HG03108 (cell line): ENCODE measurements around the gene DDX5.
"Not testable (repeated sequence)": the region's sequence is repeated elsewhere in the genome, so short reads cannot be mapped to it uniquely, and the experiment has no call there.

ENCODE experiments used
- ATAC-seq: cut with Tn5 transposase; IDR thresholded peaks from one replicate; pipeline ENCODE4 v1.9.1; 2021; ENCODE audit warnings: moderate library complexity; ENCODE audit not compliant: unreplicated experiment

DDX5 gene

DNA sequence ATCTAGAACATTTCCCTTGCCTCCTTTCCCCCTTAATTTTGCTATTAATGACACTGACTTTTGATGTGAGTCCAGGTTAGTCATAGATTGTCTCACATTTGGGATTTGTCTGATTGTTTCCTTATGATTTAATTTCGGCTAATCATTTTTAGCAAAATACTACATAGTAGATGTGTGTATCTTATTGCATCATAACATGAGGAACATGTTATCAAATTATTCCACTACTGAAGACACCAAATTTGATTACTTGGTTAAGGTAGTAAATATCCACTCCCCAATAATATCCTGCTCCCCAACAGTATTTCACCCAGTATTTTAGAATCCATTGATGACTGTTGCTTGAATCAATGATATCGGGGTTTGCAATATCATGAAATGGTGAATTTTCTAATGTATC, 12.0 kb downstream of the DDX5 start:
- ATAC-seq: no peak

DNA sequence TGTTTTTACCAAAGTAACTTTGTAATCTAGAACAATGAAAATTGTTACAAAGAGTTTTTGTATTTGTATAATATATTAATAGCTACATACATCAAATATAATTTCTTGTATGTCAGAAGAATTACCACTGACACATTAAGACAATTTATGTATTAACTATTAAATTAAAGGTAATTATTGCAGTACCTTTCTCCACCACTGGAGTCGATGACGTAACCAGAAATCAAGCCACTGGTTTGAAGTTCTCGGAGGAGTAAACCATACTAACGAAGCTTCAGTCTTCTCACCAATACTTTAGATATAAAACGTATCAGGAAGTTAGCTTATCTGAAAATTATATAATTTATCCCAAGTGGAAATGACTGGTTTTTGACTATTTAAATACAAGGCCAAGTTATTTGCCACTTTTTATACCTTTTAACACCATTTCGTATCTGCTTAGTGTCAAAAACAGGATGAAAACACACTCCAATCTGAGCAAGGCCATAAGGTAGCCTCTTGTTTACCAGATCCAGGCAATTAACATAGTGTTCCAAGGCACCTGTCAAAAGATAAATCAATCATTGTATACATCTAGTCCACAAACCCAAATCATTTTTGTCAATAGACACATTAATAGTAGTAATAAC, 13.5 kb downstream of the DDX5 start:
- ATAC-seq: no peak

DNA sequence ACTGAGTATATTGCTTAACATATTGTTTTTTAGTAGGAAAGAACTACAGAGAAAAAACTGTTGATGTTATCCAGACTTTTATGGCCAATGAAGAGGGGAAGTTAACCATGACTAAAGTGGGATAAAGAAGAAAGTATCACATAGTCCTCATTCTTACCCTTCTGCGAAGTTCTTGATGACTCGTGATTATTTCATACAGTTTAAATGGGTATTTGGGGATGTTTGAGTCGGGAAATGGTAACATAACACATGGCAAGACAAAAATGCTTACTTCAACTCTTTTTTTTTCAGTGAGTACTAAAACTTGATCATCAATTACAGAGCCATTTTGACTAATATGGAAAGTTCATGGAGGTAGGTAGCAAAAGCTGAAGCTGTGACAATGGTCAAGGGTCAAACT, 14.1 kb downstream of the DDX5 start:
- ATAC-seq: no peak

DNA sequence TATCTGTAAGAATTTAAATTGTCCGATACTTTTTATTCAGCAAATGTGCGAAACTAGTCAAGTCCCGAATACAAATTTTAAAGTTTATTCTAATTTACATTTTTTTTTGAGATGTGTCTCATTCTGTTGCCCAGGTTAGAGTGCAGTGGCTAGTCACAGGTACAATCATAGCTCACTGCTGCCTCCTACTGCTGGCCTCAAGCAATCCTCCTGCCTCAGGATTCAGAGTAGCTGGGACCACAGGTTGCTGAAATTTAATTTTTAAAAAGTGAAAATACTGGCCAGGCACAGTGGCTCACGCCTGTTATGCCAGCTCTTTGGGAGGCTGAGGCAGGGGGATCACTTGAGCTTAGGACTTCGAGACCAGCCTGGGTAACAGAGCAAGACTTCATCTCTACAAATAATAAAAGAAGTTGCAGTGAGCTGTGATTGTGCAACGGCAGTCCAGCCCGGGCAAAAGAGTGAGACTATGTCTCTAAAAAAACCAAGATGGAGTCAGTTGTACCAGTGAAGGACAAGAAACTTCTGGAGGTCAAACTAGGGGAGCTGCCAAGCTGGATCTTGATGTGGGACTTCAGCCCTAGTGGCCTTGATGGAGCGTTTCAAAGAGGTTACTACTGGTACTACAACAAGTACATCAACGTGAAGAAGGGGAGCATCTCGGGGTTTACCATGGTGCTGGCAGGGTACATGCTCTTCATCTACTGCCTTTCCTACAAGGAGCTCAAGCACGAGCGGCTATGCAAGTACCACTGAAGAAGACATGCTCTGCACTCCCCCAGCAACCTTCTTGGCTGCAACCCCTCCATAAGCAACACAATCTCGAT, 14.8 kb downstream of the DDX5 start:
- ATAC-seq: no peak

DNA sequence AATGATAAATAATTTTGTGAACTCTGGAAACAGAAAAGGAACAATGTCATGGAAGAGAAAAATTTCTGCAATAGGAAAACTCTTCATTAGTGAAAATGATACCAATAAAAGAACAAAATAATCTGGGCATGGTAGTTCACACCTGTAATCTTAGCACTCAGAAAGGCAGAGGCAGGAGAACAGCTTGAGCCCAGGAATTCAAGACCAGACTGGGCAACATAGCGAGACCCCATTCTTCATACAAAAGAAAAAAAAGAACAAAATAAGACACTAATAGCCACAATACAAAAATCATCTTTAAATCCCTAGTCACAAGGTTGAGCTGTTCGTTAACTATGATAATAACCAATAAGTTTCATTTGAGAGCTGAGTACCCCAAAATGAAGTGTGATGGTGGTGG, 17.8 kb downstream of the DDX5 start:
- ATAC-seq: no peak

DNA sequence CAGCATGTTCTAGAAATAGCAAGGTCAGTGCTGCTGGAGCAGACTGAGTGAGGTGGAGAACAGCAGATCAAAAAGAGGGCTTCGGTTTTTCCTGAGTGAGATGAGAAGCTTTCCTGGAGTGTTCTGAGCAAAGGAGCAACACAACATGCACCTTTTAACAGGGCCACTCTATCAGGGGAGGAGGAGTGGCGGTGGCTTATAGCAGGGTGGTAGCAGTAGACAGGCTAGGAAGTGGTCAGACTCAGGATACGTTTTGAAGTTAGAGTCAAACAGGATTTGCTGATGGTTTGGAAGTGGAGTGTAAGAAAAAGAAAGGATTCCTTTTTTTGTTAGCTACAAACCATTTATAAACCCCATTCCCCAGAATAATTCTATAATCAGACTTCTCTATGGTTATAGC, 21.7 kb downstream of the DDX5 start:
- no peak for ATAC-seq

DNA sequence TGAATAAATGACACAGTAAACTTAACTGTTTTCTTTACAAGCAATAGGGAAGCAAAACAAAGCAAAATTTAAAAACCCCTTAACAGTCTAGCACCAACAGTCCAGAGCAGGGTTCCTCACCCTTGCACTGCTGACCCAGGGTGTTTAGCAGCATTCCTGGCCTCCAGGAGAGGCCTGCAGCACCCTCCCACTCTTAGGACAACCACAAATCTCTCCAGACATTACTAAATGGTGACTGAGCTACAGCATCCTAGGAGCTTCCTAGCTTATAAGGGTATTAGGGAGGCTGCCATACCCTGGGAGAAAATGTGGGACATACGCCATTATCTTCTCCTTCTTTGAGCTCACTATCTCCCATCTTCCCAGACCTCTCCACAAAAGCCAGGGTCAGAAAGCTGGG, 25.1 kb downstream of the DDX5 start:
- ATAC-seq: no peak

DNA sequence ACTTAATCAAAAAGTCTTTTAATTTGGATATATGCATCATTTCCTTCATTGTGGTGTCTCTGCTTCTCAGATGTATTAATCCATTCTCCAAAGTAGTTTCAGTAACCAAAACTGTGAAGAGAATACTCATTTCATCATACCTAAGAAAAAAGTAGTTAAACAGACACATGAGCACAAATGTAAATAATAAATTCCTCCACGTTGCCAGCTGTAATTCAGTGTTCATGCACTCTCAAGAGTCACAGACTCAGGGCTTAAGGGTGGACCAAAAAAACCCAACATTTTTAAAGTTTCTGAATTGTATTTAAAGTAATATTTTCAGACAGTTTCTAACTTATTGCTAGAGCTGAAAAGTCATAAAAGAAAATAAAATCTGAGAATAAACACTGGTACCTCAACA, 28.2 kb downstream of the DDX5 start:
- no peak for ATAC-seq

DNA sequence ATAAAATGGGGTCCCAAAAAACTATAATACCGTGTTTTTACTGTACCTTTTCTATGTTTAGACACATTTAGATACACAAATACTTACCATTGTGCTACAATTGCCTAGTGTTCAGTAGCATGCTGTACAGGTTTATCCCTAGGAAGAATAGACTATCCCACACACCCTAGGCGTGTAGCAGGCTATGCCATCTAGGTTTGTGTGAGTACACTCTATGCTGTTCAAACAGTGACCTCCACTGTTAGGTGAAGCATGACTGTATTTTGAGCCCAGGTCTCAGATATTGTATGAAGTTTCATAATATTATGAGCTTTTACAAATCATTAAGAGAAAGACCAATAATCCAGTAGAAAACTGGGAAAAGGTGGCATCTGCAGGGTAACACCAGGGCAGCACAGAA, 33.5 kb downstream of the DDX5 start:
- no peak for ATAC-seq

DNA sequence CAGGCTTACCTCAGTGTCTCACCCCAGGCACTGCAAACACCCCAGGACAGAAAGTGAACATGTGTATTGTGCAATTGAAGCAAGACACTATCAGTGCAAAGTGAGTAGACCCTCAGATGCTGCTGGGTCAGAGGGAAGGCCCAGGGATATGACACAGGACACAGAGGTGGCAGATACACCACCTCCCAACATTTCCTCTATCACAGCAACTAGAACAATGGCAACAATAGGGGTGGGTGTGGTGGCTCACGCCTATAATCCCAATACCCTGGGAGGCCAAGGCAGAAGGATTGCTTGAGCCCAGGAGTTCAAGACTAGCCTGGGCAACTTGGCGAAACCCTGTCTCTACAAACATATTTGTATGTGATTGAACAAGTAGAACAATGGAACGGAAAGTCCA, 34.6 kb downstream of the DDX5 start:
- no peak for ATAC-seq

DNA sequence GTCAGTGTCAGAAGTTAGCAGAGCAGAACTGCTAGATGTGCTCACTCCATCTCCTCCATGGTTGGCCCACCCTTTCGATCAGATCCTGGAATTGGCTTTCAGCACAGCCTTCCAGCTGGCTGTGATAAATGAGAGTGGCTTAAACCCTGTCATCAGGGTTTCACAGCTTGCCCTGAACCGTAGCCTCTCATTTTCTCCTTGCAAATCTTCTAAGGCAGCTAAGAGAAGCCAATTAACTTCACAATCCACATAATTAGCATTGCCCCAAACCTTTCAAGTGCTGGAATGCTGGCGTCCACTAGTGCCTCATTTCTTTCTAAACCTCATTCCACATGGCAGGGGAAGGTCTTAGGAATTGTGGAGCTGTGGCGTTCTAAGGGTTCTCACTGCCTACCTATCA, 35.5 kb downstream of the DDX5 start:
- ATAC-seq: no peak

DNA sequence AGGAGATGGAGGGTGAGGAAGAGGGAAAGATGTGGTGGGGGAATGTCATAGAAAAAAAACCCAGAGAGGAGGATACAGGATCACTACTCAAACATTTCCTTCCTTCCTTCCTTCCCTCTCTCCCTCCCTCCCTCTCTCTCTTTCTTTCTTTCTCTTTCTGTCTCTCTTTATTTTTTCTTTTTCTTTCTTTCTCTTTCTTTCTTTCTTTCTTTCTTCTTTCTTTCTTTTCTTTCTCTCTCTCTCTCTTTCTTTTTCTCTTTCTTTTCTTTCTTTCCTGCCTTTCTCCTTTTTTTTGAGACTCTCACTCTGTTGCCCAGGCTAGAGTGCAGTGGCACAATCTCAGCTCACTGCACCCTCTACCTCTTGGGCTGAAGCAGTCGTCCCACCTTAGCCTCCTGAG, 39.3 kb downstream of the DDX5 start:
- ATAC-seq: not testable (repeated sequence)

DNA sequence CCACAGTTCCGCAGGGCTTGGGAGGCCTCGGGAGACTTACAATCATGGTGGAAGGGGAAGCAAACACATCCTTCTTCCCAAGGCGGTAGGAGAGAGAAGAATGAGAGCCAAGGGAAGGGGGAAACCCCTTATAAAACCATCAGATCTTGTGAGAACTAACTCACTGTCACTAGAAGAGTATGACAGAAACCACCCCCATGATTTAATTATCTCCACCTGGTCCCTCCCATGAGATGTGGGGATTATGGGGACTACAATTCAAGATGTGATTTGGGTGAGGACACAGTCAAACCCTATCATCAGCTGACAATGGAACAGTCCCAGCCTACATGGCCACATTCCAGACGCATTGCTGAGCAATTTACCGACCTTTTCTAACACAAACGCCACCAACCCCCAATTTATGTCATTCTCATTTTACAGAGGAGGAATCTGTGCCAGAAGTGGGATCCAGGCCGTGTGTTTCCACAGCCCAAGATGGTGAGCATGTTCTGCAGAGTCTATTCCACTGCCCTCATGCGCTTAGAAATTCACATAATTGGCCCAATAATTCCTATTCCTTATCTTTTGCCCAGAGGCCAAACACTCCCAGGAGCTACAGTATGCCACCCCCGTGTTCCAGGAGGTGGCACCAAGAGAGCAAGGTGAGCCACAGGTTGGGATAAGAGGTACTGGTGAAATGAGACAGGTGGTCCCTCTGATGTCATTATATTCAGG, 39.9 kb downstream of the DDX5 start:
- ATAC-seq: no peak

DNA sequence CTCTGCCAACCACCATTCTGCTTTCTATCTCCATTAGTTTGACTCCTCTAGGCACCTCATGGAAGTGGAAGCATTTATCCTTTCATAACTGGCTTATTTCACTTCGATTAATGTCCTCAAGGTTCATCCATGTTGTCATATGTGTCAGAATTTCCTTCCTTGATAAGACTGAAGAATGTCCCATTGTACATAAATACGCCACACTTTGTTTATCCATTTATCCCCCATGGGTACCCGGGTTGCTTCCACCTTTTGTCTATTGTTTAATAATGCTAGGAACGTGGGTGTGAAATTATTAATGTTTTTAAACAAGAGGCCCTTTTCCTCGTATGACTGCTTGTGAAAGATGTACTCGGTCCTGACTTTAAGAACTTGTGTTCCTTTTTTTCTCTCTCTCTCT, 44.3 kb downstream of the DDX5 start:
- no peak for ATAC-seq

DNA sequence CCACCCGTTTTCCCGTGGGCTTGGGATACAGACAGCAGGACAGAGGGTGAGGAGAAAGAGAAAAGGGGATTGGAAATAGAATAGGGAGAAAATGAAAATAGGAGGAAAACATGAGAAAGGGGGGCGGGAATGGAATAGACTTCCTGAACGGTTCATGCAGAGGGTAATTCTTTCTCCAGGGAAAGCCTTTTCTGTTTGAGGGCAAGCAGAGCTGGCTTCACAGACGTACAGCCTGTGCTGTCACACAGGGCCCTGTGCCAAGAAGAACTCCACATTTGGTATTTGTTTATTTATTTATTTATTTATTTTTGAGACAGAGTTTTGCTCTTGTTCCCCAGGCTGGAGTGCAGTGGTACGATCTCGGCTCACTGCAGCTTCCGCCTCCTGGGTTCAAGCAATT, 45.1 kb downstream of the DDX5 start:
- no peak for ATAC-seq

DNA sequence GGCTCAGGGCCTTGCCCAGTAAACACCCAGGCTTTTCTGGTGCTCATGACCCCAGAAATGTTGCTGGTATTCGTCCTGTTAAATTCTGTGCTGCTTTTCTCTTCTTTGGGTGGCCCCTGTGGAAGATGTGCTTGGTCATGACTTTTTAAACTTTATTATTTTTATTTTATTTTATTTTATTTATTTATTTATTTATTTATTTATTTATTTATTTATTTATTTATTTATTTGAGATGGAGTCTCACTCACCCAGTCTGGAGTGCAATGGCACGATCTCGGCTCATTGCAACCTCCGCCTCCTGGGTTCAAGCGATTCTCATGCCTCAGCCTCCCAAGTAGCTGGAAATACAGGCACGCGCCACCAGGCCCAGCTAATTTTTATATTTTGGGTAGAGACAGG, 46.3 kb downstream of the DDX5 start:
- ATAC-seq: not testable (repeated sequence)

DNA sequence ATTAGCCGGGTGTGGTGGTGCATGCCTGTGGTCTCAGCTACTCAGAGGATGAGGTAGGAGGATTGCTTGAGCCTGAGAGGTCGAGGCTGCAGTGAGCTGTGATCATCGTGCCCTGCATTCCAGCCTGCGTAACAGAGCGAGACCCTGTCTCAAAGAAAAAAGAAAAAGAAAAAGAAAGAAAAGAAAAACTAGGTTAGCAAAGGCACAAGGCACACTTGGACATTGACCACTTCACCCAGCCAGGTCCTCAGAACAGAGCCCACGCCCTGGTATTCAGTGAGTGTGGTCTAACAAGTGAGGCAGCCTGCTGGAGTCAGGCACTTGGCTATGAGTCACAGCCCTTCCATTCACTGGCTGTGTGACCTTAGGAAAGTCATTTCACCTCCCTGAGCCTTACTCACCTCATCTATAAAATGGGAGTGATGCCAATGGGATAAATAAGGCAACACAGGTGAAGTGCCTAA, 46.8 kb downstream of the DDX5 start:
- ATAC-seq: no peak

DNA sequence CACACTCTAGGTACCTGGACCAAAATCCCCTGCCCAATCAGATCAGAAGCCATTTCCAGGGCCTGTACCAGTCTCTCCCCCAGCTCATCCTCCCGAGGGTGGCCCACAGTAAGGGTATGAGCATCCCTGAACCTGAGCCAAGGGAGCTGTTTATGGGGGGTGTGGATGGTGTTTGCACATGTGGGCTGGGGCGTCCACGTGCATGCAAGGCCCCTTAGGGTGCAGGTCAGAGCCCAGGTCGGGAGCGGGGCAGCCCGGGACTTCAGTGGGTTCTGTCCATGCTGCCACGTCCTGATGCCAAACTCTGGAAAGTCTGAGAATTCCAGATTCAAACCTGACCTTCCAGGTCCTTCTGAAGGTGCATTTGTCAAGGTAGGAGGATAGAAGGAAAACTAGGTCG, 47.3 kb downstream of the DDX5 start:
- no peak for ATAC-seq

DNA sequence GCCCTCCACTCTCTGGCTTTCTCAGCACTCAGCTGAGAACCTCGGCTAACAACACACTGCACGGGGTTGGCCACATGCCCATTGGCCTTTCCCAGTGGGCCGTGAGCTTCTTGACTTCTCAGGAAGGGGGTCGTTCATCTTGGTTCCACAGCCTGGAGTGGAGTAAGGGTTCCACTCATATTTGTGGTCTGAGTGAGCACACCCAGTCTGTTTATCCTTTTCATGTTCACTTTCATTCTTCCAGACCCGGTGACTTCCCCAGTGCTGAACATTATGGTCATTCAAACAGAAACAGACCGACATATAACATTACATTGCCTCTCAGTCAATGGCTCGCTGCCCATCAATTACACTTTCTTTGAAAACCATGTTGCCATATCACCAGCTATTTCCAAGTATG, 48.9 kb downstream of the DDX5 start:
- ATAC-seq: no peak

DNA sequence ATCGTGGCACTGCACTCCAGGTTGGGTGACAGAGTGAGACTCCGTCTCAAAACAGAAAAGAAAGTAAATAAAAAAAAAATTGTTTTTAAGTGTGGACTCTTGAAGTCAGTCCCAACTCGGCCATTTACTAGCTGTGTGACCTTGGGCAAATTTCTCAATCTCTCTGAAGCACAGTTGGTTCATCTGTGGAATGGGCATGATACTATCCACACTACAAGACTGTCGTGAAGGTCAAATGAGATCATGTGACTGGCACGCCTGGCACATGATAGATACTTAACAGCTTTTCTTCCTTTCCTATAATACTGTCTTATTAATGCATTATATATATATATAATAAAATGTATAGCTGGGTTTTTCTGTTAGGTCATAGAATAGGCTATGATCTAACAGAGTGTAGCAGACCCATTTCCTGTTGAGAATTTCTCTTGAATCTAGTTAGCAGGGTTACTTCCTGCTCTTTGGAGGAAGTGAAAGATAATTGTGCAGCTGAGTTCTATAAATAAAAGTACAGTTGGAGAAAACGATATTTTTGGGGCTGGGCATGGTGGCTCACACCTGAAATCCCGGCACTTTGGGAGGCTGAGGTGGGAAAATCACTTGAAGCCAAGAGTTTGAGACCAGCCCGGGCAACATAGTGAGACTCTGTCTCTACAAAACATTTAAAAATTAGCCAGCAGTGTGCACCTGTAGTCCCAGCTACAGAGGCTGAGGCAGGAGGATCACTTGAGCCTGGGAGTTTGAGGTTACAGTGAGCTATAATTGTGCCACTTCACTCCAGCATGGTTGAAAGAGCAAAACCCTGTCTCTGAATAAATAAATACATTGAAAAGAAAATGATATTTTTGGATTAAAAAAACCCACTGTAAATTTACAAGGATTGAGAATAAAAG, 49.9 kb downstream of the DDX5 start:
- no peak for ATAC-seq

DNA sequence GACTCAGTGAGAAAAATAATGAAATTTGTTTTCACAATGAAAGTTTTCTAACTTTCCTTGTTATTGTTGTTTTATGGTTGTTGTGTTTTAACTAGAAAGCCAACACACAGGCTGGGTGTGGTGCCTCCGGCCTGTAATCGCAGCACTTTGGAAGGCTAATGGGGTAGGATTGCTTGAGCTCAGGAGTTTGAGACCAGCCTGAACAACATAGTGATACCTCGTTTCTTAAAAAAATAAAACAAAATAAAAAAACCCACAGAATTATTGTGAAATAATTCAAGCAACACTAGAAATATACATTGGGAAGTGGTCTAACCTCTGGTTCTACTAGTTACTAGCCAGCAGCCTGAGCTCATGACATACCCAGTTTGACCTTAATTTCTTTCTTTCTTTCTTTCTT, 56.5 kb downstream of the DDX5 start:
- ATAC-seq: no peak
